GM19468 (cell line): ENCODE data around the gene HIRA.

ENCODE experiments used
- ATAC-seq: cut with Tn5 transposase; IDR thresholded peaks from one replicate; pipeline ENCODE4 v1.9.1; 2021; ENCODE audit warnings: mild to moderate bottlenecking, moderate library complexity, moderate number of reproducible peaks; ENCODE audit not compliant: unreplicated experiment; ENCODE audit errors: extremely low read depth

The HIRA gene

DNA sequence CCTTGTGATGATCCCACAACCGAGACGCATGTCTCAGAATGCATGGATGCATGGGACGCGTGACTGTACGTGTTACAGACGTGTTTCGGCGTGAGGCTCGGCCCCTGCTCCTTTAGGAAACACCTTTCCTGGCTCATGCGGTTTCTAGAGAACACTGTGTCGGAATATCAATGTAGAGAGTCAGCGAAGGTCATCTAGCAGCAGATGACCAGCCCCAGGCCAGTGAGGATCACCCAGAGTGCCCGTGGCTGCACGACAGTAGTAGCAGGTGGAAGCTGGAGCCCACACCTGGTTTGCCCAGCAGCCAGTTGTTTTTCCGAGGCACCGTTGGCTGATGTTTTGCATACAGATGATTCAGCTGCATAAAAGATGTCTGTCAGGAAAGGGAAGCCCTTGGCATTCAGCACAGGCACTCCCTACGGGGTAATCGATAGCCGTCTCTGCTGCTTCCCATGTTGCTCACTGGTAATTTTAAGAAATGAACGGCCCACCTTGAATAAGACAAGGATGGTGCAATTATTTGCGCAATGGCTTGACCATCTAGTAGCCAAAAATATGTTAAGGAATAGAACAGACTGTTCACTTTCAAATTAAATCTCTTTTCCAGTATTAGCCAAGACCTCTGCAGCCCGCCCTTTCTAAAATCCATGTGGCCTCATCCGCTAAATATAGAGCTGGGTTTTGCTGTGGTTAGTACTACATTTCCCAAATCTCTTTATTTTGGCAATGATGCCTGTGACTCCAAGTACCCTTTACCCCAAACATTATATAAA, 138.9 kb downstream of the HIRA start:
- no peak for ATAC-seq

DNA sequence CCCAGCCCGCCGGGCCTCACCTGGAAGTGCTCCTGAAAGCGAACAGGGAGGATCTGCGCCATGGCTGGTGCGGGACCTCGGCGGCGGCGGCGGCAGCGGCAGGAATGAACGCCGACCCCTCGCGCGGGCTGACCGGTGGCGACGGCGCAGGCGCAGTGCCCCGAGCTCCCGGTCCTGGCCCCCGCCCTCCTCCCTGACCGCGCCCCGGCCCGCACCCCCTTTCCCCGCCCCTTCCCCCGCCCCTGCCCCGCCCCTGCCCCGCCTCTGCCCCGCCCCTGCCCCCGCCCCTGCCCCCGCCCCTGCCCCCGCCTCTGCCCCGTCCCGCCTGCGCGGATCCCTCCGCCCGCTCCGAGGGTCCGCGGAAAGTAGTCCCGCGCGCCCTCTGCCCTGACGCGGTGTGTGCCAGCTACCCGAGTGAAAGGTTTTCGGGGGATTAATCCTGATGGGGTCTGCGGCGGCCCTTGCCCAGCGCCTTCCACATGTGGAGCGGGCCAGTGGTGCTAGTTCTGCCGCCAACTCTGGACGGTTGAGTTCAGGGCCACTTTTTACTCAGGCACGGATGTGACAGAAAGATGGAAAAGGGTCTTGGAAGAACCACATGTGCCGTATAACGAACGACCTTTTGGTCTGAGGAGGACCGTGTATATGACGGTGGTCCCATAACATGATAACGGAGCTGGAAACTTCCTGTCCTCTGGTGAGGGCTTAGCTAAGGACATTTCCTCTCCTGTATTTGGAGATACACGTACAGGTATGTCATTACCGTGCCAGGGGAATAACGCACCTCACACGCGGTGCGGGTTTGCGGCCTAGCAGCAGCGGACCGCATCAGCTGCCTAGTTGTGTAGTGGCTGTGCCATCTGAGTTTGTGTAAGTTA, 139.7 kb downstream of the HIRA start, which contains the start of gene CLTCL1:
Gene CLTCL1, minus strand, starts transcription at position 140 of the 878 bp plus-strand sequence. Its CDS starts 78 bp downstream, at position 62.
- ATAC-seq = no peak

DNA sequence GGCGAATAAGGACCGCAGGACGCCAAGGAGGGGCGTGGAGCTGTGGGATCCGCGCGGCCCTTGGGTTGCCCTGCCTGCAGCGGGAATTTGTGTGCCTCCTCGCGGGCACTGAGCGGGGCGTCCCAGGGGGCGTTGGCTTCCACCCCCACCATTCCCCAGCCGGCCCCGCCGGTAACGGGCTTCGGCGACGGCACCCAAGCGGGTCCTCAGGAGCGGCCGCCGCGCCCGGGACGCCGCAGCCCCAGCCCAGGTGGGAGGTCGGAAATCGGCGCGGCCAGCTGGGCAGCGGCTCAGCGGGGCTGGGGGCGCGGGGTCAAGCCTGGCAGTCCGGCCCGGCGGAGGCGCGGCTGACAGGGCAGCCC, 140.3 kb downstream of the HIRA start:
- ATAC-seq = no peak

DNA sequence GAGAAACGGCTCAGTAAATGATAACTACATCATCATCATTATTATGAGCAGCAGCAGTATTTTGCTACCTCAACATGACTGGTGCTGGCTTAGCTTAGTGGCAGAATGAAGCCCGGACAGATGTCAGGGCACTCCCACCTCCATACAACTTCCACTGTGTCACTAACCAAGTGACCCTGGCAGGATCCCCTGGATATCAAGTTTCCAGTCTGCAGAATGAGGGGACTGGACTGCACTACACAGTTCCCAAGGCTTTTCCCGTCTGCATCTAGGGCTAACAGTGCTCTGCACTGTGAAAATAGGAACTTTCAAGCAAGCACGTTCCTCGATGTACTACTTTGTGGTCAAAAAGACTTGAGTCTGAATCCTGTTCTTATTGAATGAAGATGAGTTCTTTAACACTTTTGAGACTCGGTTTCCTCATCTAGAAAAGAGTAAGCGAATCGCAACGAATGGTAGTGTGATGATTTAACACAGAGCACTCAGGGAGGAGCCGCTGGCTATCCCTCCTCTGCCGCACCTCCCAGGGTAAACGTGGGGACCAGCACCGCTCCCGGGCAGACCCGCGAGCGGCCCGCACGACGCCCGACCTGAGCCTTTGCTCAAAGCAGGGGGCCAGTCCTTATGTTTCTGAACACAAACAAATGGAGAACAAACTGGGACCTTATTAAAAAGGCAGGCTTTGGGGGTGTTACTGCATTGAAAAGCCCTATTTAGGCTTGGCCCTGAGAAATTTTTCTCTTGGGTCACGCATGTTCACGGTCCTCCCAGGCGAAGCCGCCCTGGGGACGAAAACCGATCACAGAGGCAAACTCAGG, 140.9 kb downstream of the HIRA start:
- no peak for ATAC-seq

DNA sequence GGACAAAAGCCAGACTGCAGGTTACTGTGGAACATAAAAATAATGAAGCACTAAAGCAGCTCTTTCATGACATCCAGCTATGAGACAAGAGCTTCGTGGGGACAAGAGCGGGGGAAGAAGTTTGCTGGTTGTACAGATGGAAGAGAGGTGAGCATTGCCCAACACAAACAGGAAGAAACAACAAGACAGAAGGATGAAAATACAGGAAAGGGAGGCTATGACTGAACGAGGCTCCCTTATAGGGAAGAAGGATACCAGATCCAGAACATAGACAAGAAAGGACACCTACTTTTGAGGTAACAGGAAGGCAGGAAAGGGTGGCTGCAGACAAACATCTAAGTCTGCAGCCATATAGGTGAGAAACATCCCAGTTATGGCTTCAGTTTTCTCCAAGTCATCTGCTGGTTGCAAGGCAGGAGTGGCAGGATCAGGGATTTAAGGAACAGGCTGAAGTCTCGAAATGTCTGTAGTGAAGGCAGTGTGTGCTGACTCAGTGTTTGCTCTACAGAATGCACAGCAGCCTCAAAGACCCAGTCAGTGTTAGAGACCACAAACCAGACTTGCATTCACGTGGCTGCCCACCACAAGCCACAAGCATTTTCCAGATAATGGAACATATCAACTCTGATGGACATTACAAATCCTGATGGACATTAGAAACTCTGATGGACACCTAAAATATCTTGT, 141.9 kb downstream of the HIRA start:
- no peak for ATAC-seq

DNA sequence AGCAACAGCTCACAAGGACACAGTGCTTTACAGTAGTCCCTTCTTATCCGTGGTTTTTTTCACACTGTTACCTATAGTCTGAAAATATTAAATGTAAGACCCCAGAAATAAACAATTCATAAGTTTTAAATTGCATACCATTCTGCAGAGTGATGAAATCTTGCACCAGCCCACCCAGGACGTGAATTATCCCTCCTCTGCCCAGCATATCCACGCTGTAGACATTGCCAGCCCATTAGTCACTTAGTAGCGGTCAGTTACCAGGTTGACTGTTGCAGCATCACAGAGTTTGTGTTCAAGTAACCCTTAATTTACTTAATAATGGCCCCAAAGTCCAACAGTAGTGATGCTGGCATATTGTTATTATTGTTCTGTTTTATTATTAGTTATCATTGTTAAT, 143.6 kb downstream of the HIRA start:
- ATAC-seq = no peak

DNA sequence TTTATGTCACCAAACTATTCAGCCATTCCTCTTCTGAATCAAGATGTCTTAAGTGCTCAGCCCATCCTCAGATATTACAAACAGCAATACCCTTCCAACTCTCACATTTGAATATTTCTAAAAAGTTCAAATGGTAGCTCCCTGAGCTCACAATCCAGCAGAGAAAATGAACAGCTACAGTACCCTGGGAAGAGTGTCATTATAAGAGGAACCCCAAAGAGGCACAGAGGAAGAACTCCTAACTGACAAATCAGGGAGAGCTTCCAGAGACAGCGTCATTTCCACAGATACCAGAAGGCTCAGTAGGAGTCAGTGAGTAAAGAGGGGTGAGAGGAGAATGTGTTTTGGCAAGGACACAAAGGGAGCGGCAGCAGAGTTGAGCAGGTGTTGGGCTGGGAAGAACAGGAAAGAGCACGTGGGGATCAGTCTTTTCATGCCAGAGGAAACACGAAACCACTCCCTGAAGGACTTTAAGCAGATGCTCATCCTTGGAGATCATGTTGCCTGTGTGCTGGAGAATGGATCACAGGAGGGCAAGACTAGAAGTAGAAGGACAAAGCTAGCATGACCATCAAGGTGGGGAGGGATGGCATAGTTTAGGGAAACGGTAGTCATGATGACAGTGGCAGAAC, 144.3 kb downstream of the HIRA start:
- ATAC-seq = no peak

DNA sequence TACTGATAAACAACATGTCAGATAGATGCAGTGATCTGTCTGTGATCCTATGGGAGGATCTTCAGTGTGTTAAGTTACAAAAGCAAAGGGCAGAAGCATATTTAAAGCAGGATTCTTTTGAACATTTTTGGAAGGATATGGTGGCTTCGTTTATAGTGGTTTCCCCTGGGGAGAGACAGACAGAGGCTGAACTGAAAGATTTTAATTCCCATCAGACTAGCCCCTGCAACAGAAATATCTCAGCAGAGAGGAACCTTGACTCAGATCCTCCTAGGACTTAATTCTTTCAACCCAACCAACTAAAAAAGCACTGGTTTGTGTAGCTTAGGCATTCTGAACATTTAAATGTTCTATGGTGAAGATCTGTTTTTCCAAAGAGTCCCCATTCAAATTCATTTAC, 145.7 kb downstream of the HIRA start:
- ATAC-seq = no peak
